SIG-M5 treated with dmso at 0.1 percent for 504 hours (cell line): ENCODE data around the gene SPDYE8.
"Not testable (repeated sequence)": the region's sequence is repeated elsewhere in the genome, so short reads cannot be mapped to it uniquely, and the experiment has no call there.

Experiments used
- DNase-seq: peaks from one replicate; lab custom pipeline; 2025; ENCODE audit not compliant: unreplicated experiment; lab: John Stamatoyannopoulos, UW

Gene SPDYE8

GRCh38 chr7:73029666-73030065, at the start of gene SPDYE8:
TSS of gene SPDYE8 (minus strand) at chr7:73029766. CDS start at chr7:73027966, 1,800 bp downstream.
- DNase-seq = not testable (repeated sequence)

GRCh38 chr7:73057811-73058210, 28.2 kb upstream of the SPDYE8 start, which contains the start of gene SPDYE11:
TSS of gene SPDYE11 (minus strand) at chr7:73057911. CDS start at chr7:73056111, 1,800 bp downstream.
- DNase-seq = not testable (repeated sequence)

- not testable (repeated sequence) for DNase-seq
These were observed 23.1 kb downstream of the SPDYE8 start for GRCh38 chr7:73006491-73006890.

- not testable (repeated sequence) for DNase-seq
These were observed 23.7 kb downstream of the SPDYE8 start for GRCh38 chr7:73005693-73006447.

- not testable (repeated sequence) for DNase-seq
These were observed 24.2 kb downstream of the SPDYE8 start for GRCh38 chr7:73005356-73005692.

- DNase-seq = not testable (repeated sequence)
These were observed 31.6 kb downstream of the SPDYE8 start for GRCh38 chr7:72997887-72998468.

- not testable (repeated sequence) for DNase-seq
These were observed 32.1 kb downstream of the SPDYE8 start for GRCh38 chr7:72997447-72997846.

- DNase-seq = not testable (repeated sequence)
These were observed 34.1 kb downstream of the SPDYE8 start for GRCh38 chr7:72995484-72995883.

GRCh38 chr7:72990146-72990913, 39.2 kb downstream of the SPDYE8 start:
- DNase-seq = not testable (repeated sequence)

GRCh38 chr7:72982084-72982483, 47.5 kb downstream of the SPDYE8 start:
- not testable (repeated sequence) for DNase-seq

GRCh38 chr7:72980382-72980781, 49.2 kb downstream of the SPDYE8 start:
- DNase-seq = not testable (repeated sequence)

GRCh38 chr7:72976434-72976833, 53.1 kb downstream of the SPDYE8 start:
- DNase-seq = not testable (repeated sequence)

- DNase-seq = not testable (repeated sequence)
These were observed 53.8 kb downstream of the SPDYE8 start for GRCh38 chr7:72975656-72976286.

GRCh38 chr7:72974781-72975180, 54.8 kb downstream of the SPDYE8 start:
- not testable (repeated sequence) for DNase-seq

GRCh38 chr7:72971505-72971904, 58.1 kb downstream of the SPDYE8 start:
- DNase-seq = not testable (repeated sequence)
